ENCODE data around the gene DYNLL2.
A peak's percentile ranks its signal among the peaks of the same experiment; 100 is the strongest.

DYNLL2 gene

DNA sequence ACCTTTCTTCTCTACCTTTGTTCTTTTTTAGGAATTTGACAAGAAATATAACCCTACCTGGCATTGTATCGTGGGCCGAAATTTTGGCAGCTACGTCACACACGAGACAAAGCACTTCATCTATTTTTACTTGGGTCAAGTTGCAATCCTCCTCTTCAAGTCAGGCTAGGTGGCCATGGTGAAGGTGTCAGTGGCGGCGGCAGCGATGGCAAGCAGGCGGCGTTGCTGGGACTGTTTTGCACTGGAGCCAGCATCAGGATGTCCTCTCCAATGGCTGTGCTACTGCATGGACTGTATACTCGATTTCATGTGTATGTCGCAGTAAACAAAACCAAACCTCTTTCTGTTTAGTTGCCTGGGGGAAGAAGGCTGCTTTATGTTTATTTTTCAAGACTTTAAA, 5.9 kb downstream of the DYNLL2 start:
- DNase-seq (ENCODE audit: extremely low read depth, low read depth), result no peak
- TF ChIP-seq, protein P1, sequence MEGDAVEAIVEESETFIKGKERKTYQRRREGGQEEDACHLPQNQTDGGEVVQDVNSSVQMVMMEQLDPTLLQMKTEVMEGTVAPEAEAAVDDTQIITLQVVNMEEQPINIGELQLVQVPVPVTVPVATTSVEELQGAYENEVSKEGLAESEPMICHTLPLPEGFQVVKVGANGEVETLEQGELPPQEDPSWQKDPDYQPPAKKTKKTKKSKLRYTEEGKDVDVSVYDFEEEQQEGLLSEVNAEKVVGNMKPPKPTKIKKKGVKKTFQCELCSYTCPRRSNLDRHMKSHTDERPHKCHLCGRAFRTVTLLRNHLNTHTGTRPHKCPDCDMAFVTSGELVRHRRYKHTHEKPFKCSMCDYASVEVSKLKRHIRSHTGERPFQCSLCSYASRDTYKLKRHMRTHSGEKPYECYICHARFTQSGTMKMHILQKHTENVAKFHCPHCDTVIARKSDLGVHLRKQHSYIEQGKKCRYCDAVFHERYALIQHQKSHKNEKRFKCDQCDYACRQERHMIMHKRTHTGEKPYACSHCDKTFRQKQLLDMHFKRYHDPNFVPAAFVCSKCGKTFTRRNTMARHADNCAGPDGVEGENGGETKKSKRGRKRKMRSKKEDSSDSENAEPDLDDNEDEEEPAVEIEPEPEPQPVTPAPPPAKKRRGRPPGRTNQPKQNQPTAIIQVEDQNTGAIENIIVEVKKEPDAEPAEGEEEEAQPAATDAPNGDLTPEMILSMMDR (IDR thresholded peaks at IDR 0.05; ENCODE audit: low read depth, low read length, missing control alignments), result no peak
- H3K4me3 ChIP-seq (replicated peaks; ENCODE audit: low read depth, low read length), result no peak overlapping the region

DNA sequence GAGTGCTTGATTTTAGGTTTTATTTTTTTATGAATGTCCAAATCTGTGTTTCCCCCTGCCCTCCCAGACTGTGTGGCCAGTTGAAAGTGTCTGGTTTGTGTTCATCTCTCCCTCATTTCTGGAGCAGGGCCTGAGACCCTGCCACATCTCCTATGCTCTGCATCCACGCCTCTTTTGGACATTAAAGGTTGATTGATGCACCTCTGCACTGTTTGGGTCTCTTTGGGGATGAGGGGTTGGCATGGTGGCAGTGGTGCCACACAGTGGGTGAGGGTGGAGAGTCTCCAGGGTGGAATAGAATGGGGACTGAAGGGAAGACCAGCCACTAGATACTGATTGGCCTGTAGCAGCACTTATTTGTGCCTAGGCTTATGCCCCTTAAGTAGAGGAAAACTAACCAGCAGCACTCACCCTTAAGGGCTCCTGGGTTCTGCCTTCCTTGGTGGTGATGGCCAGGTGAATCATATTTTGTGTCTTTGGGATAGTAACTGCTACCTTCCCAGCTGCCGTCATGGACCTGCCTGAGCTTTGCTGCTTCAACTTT, 7.9 kb downstream of the DYNLL2 start:
- DNase-seq (ENCODE audit: extremely low read depth, low read depth), result no peak
- TF ChIP-seq, protein P1 (IDR thresholded peaks at IDR 0.05; ENCODE audit: low read depth, low read length, missing control alignments), result no peak
- no peak overlapping the region for H3K4me3 ChIP-seq (replicated peaks; ENCODE audit: low read depth, low read length)

DNA sequence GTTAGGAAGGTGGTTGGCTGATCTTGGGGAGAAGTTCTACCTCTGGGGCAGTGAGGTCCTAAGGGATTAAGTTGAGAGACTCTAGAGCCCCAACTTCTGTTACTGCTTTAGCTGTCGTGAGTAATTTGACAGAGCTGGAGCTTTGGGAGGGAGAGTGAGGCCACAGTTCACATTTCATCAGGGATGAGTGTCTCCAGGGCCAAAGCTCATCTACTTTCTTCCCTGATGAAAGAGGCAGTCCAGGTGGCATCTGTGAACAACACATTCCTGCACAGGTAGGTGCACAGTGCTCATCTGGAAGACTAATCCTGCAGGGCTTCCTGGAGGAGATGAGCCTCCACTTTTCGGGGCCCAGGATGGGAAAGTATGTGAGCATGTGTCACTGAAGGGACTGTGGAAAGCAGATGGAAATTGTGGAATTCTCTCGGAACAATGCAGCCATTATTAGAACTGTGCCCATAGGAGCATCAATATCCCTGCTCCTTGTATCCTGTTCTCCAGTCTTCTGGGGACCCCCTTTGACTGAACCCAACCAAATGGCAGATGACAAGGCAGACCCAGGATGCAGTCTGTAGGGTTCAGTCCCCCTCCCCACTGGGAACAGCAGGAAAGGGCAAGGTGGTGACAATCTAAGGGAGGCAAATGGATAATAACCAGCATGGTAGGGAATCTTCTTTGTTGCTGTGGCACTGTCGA, 9.0 kb downstream of the DYNLL2 start:
- no peak for DNase-seq (ENCODE audit: extremely low read depth, low read depth)
- no peak overlapping the region for H3K4me3 ChIP-seq (replicated peaks; ENCODE audit: low read depth, low read length)
- TF ChIP-seq, protein P1 (IDR thresholded peaks at IDR 0.05; ENCODE audit: low read depth, low read length, missing control alignments), result no peak

DNA sequence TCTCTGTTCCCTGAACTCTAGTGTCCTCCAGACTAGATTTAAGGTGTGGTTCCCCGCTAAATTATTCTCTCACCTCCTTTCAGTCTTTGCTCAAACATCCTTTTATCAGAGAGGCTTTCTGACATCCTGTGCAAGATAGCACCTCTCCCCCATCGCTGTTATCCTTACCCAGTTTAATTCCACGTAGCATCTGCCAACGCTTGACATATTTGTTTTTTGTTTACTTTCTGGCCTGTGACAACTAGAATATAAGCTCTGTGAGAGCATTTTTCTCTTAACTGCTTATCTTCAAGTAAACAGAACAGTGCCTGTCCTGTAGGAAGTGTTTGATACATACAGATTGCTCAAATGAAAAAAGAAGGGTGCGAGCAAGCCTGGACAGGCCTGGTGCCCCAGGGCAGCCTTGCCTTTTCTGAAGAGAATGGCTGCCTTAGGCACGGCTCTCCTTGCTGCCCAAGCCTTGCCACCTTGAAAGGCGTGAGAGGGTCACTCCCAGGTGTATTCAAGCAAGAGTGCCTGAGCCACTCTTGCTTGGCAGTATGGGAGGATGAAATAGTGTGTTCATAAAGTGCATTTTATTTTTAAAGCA, 9.7 kb downstream of the DYNLL2 start:
- no peak for DNase-seq (ENCODE audit: extremely low read depth, low read depth)
- TF ChIP-seq, protein P1 (IDR thresholded peaks at IDR 0.05; ENCODE audit: low read depth, low read length, missing control alignments), result no peak
- no peak overlapping the region for H3K4me3 ChIP-seq (replicated peaks; ENCODE audit: low read depth, low read length)

DNA sequence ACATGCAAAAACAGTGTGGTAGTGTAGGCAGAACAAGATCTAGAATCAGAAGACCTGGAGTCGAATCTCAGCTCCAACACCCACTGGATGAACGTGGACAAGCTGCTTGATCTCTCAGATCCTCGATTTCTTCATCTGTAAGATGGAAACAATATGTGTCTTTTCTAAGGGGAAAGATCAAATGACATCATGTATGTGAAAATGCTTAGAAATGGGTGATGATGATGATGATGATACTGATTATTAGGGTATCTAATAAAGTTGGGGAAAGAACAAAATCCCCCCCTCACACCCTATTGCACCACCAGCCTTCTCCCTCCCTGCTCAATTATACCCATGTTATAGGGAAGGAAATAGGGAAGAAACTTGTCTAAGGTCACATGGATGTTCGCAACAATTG, 10.9 kb downstream of the DYNLL2 start:
- no peak for DNase-seq (ENCODE audit: extremely low read depth, low read depth)
- TF ChIP-seq, protein P1 (IDR thresholded peaks at IDR 0.05; ENCODE audit: low read depth, low read length, missing control alignments), result no peak
- H3K4me3 ChIP-seq (replicated peaks; ENCODE audit: low read depth, low read length), result no peak overlapping the region

DNA sequence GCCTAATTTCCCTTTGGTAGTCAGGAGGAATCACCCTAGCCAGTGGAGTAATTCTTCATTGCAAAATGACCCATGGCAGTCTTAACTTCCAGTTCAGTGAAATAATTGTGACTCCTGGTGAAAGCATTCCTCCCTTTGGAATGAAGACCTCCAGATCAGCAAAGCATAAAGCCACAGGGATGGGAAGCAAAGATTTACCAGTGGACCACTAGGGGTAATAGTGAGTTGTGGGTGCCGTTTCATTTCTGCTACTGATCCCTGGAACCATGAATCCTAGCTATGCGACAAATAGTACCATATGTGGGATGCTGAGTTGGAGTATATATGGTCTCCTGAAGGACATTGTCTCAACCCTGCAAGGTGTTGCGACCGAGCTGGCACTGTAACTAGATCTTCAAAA, 13.7 kb downstream of the DYNLL2 start:
- no peak overlapping the region for H3K4me3 ChIP-seq (replicated peaks; ENCODE audit: low read depth, low read length)
- TF ChIP-seq, protein P1 (IDR thresholded peaks at IDR 0.05; ENCODE audit: low read depth, low read length, missing control alignments), result peak; percentile 15
- no peak for DNase-seq (ENCODE audit: extremely low read depth, low read depth)

Measured in HFF-Myc (cell line).